ENCODE measurements around the gene PTK6. TPM values are rescaled to one million over a fixed set of nuclear protein-coding genes. Genes with fewer than 3 reads are reported as not detected.

Gene PTK6
- total RNA-seq, 1 donor from 2014 or later, result 4.2 TPM

DNA sequence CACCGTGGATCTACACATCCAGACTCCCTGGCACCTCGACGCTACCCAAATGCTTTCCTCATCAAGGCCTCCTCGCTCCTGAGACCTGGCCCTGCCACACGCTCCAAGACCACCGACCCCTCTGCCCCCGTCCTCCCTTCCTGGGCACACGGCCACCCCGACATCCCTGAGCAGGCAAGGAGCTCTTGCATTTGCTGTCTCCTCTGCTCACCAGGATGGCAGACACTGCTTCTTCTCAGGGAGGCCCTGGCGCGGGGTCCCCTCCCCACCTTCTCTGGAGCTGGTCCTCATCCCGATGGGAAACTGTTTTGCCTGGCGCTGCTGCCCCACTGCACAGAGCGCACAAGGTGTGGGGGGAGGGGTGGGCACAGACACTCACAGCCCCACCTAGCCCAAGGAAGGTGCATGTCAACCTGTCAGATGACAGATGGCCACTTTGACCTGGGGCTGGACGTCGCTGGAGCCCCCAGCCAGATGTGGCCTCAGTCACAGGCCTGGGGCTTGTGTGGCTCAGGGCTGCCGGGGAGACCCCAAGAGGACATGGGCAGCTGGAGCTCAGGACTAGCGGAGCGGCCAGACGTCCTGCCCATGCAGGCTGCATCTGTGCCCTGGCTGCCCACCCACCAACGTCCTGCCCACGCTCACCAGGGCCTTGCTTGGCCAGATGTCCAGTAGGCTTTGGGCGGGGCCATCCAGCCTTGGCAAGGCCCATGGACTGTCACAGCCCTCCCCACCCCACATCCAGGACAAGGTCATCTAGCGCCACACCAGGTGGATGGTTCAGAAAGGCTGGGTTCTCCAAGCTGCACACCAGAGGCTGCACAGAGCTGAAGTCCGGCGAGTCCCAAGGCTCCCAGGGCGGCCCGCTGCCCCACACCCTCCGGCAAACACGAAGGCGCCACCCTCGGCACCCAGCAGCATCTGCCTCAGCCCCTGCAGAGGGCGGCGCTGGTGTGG is 58.6 kb downstream of the PTK6 start:
- no peak overlapping the region for H3K27ac ChIP-seq
- peaks cover 80% of the 10 kb centered on the region for H3K27me3 ChIP-seq (ENCODE audit: low read depth)

More for the DNA sequence above, 58.6 kb downstream of the PTK6 start:
- Histone ChIP-seq H3K9me3 (no peaks in the 10 kb centered on the region), H3K4me3 (no peak overlapping the region), H3K36me3 (no peaks in the 10 kb centered on the region), H3K4me1 (no peaks in the 10 kb centered on the region)
- DNase-seq, result no peak
- TF ChIP-seq, protein P1, sequence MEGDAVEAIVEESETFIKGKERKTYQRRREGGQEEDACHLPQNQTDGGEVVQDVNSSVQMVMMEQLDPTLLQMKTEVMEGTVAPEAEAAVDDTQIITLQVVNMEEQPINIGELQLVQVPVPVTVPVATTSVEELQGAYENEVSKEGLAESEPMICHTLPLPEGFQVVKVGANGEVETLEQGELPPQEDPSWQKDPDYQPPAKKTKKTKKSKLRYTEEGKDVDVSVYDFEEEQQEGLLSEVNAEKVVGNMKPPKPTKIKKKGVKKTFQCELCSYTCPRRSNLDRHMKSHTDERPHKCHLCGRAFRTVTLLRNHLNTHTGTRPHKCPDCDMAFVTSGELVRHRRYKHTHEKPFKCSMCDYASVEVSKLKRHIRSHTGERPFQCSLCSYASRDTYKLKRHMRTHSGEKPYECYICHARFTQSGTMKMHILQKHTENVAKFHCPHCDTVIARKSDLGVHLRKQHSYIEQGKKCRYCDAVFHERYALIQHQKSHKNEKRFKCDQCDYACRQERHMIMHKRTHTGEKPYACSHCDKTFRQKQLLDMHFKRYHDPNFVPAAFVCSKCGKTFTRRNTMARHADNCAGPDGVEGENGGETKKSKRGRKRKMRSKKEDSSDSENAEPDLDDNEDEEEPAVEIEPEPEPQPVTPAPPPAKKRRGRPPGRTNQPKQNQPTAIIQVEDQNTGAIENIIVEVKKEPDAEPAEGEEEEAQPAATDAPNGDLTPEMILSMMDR (IDR thresholded peaks at IDR 0.05), result no peak
- intact Hi-C loops (cut with DNase I), result no loop called here
- ATAC-seq, result no peak

Other genes with a start within 250 kb of the PTK6 start
- not detected for gene COL20A1, start 244.2 kb downstream of the PTK6 start, total RNA-seq
- gene CHRNA4, start 176.0 kb downstream of the PTK6 start, total RNA-seq, result not detected
- not detected for gene KCNQ2, start 64.7 kb downstream of the PTK6 start, total RNA-seq
- gene EEF1A2, start 38.3 kb downstream of the PTK6 start, total RNA-seq, result 0.77 TPM
- gene PPDPF, start 16.6 kb downstream of the PTK6 start, total RNA-seq, result 305 TPM
- not detected for gene SRMS, start 10.4 kb upstream of the PTK6 start, total RNA-seq
- gene FNDC11, start 16.8 kb upstream of the PTK6 start, total RNA-seq, result 1.3 TPM
- 59.6 TPM for gene HELZ2, start 36.9 kb upstream of the PTK6 start, total RNA-seq
- 9.7 TPM for gene GMEB2, start 89.7 kb upstream of the PTK6 start, total RNA-seq
- 12.1 TPM for gene STMN3, start 116.0 kb upstream of the PTK6 start, total RNA-seq
- 23.8 TPM for gene RTEL1, start 120.9 kb upstream of the PTK6 start, total RNA-seq
- 5.3 TPM for gene TNFRSF6B, start 159.3 kb upstream of the PTK6 start, total RNA-seq
- gene ARFRP1, start 170.6 kb upstream of the PTK6 start, total RNA-seq, result 44.3 TPM
- gene ZGPAT, start 170.7 kb upstream of the PTK6 start, total RNA-seq, result 27.2 TPM
- gene LIME1, start 199.3 kb upstream of the PTK6 start, total RNA-seq, result 8.7 TPM
- 50.5 TPM for gene SLC2A4RG, start 202.4 kb upstream of the PTK6 start, total RNA-seq